Stimulated activated CD8-positive, alpha-beta memory T cell treated with anti-CD3 and anti-CD28 coated beads, Interleukin-4, amount 100 ng/mL, for 24 hours (primary cell): ENCODE data around the gene MAVS.
"Not testable (repeated sequence)": the region's sequence is repeated elsewhere in the genome, so short reads cannot be mapped to it uniquely, and the experiment has no call there.

ENCODE experiments used
- DNase-seq: peaks from one replicate; pipeline ENCODE4 v3.0.0-alpha.2; 2020; ENCODE audit warnings: low read depth

The MAVS gene

GRCh38 chr20:3854462-3854871, 7.8 kb downstream of the MAVS start:
- no peak for DNase-seq

DNA sequence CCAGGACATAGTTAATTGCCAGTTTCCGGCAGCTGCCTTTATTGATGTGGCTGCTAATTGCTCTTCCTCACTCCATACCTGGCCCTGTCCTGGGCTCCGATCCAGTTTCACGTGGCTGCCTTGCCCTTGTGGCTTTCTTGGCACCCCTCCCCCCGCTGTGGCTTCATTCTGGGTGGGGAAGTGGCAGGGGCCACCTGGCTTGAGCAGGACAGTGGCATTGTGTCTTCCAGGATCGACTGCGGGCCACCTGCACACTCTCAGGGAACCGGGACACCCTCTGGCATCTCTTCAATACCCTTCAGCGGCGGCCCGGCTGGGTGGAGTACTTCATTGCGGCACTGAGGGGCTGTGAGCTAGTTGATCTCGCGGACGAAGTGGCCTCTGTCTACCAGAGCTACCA, 10.8 kb downstream of the MAVS start:
- no peak for DNase-seq

GRCh38 chr20:3858689-3859088, 12.1 kb downstream of the MAVS start:
- DNase-seq: no peak

DNA sequence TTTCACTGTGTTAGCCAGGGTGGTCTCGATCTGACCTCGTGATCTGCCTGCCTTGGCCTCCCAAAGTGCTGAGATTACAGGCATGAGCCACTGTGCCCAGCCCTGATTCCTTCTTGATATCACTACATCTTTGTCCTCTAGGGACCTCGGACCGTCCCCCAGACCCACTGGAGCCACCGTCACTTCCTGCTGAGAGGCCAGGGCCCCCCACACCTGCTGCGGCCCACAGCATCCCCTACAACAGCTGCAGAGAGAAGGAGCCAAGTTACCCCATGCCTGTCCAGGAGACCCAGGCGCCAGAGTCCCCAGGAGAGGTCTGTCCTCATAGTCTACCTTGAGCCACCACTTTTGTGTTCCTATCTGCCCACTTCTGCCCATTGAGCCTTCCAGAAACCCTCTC, 14.6 kb downstream of the MAVS start:
- no peak for DNase-seq

DNA sequence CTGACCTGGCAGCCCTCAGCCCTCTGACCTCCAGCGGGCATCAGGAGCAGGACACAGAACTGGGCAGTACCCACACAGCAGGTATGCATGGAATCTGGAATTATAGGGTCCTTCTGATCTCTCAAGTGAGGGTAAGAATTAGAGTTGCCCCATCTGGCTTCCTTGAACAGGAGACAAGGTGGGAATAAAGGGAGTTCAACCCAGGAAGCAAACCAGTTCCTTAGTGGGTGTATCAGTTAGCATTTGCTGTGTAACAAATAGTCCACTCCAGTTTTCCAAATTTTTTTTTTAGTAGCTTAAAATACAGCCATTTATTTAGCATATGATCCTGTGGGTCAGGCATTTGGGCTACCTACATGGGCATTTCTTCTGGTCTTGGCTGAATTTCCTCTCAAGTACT, 15.7 kb downstream of the MAVS start:
- no peak for DNase-seq

DNA sequence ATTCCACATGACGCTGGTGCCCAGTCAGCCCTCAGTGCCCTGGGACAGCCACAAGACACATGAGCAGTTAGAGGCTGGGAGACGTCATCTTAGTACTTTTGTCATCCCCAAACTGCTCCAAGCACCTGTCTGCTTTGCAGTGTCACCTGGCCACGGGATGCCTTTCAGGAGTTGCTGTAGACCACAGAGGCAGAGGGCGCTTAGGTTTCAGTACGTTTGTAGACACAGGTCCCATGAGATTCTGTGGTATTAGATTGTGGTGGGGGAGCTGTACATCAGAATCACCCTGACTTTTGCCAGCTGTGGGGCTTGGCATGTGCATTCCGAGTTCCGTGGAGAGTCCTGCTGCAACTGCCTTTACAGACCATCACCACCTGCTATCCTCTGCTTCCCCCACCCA, 16.7 kb downstream of the MAVS start:
- DNase-seq: no peak

GRCh38 chr20:3864518-3864917, 17.9 kb downstream of the MAVS start:
- no peak for DNase-seq

- DNase-seq: no peak
These were observed 18.7 kb downstream of the MAVS start for GRCh38 chr20:3865152-3865886.

DNA sequence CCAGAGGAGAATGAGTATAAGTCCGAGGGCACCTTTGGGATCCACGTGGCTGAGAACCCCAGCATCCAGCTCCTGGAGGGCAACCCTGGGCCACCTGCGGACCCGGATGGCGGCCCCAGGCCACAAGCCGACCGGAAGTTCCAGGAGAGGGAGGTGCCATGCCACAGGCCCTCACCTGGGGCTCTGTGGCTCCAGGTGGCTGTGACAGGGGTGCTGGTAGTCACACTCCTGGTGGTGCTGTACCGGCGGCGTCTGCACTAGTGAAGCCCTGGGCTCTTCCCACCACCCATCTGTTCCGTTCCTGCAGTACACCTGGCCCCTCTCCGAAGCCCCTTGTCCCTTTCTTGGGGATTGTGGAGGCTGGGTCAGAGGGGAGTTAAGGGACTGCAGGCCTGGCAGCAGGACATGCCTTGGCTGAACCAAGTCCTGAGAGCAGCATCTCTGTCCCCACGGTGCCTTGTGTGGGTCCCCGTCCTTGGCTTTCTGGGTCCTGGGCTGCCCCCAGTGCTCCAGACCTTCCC, 19.3 kb downstream of the MAVS start:
- no peak for DNase-seq

- no peak for DNase-seq
These were observed 19.8 kb downstream of the MAVS start for GRCh38 chr20:3866464-3866863.

DNA sequence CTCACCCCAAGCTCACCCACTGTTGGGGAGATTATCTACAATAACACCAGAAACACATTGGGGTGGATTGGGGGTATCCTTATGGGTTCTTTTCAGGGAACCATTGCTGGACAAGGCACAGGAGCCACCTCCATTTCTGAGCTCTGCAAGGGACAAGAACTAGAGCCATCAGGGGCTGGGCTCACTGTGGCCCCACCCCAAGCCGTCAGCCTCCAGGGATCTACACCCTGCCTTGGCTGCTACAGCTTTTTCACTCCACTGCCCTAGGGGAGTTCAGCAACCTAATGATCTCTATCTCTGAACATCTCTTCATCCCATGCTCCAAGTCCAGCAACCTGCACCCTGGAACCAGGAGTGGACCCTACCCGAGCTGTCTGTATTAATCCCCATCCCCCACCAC, 21.2 kb downstream of the MAVS start:
- DNase-seq: no peak

GRCh38 chr20:3869839-3870634, 23.4 kb downstream of the MAVS start:
- DNase-seq: no peak

DNA sequence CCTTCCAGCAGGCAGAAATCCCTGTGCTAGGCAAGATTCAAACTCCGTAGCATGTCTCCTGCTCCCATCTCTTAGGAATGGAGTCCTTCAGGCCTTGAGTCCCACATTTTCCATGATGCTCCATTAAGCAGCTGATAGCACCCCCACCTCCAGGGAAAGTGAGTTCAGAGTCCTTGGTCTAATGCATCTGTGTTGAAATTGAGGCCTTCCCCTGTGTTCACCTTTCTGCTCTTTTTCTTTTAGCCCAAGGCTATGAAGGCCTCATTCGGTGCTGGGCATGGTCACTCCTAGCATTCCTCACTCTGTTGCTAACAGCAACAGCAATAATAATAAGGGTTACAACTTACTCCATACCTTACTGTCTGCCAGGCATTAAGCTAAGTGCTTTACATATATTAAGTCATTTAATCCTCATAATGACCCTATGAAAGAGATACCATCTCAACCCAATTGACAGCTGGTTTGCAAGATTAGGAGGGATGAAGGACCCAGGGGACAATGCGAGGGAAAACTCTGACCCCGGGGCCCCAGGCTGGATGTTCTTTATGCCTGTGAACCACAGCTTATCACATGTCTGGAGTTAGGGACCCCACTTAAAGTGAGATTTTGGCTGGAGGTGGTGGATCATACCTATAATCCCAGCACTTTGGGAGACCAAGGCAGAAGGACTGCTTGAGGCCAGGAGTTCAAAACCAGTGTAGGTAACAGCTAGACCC, 25.1 kb downstream of the MAVS start:
- DNase-seq: no peak

- DNase-seq: no peak
These were observed 26.9 kb downstream of the MAVS start for GRCh38 chr20:3873507-3873906.

- DNase-seq: no peak
These were observed 27.7 kb downstream of the MAVS start for GRCh38 chr20:3874194-3874844.

DNA sequence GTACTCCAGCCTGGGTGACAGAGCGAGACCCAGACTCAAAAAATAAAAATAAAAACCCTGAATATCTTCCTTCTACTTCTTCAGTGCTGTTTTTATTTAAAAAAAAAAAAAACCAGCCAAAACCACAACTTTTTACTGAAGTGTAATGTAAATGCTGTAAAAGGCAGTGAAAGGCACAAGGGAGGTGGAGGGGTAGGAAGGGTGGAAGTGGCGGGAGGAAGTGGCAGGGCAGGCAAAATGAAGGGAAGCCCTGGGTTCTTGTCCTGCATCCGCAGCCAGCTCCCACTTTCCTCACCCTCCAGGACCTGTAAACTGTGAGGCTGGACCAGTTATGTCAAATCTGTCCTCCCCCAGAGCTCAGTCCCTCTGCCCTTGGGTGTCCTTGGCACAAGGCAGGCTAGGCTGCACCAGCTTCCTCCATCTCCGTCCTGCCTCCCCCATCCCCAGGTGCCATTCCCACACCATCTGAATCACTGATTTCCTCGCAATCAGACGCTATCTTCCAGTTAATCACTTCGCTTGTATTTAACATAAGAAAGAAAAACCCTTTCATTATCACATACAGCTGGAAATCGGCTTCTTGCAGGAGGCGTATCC, 28.8 kb downstream of the MAVS start:
- DNase-seq: no peak

GRCh38 chr20:3876000-3876399, 29.4 kb downstream of the MAVS start:
- no peak for DNase-seq

DNA sequence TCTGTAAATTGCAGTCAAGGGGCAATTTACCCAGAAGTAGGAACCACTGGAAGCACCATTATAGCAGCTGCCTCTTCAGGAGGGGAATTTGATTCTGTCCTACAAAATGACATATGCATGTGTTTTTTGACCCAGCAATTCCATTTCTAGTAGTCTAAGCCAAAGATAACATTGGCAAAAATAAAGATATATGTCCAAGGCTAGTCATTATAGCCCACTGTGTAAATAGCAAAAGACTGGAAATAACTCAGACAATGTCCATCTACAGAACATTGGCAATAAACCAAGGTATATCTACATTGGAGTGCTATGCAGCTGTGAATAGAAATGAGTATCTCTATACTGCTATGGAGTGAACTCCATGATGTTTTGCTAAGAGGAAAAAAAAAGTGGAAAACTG, 30.0 kb downstream of the MAVS start:
- DNase-seq: no peak

DNA sequence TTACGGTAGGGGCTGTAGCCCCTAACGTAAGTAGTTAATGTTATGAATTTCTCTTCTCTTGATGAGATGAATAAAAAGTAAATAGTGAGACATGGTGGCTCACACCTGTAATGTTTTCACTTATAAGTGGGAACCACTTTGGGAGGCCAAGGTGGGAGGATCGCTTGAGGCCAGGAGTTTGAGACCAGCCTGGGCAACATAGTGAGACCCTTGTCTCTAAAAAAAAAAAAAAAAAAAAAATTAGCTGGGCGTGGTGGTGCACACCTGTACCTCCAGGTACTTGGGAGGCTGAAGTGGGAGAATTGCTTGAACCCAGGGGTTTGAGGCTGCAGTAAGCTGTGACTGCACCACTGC, 32.3 kb downstream of the MAVS start:
- DNase-seq: not testable (repeated sequence)

- no peak for DNase-seq
These were observed 39.1 kb downstream of the MAVS start for GRCh38 chr20:3885715-3886114.

DNA sequence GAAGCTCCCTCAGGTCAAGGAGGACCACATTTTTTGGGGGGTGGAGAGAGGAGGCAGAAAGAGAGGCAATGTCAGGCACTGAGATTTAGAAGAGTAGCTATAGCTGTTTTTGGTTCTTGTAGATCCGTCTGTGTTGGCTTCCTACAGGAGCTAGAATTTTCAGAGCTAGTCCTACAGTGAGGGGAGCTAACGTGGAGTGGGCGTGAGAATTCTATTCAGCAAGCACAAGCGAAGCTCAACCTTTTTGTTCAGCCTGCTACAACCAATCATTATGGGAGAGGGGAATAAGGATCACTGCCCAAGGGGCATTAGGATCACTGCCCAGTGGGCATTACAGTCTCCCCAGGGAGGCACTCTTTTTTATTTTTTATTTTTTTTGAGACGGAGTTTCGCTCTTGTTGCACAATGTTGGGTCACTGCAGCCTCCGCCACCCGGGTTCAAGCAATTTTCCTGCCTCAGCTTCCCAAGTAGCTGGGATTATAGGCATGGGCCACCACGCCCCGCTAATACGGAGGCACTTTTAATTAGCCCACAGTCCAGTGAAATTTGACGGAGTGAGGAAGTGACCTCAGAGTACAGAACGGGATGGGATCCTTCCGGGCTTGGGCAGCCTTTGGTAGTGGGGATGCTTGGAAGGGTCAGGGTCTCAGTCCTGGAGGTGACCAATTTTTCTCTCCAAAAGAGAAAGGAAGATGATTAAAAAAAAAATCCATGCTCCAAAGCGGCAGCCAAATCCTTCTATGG, 41.4 kb downstream of the MAVS start:
- DNase-seq: no peak
